Cardiac fibroblast (primary cell): ENCODE measurements around the gene ABR.

Source experiments
- DNase-seq, 2 donors: peaks; one replicate each; pipeline versions ENCODE4 v3.0.0 to v3.0.0-alpha.2; 2010; ENCODE audit warnings: low read depth in 2 of 2
- H3K4me3 ChIP-seq, 2 donors: replicated peaks in 1 of 2; 1 replicate in 1 of 2; 2 replicates in 1 of 2; pipeline ENCODE4 v1.5.1; 2011; ENCODE audit warnings: low read depth in 2 of 2, low read length in 2 of 2, mild to moderate bottlenecking in 2 of 2, moderate library complexity in 1 of 2
- TF ChIP-seq, protein P1 (sequence below): IDR thresholded peaks from one replicate; pipeline ENCODE4 v1.5.1; 2011; ENCODE audit warnings: low read depth, mild to moderate bottlenecking, low read length, inconsistent platforms

ABR gene

DNA sequence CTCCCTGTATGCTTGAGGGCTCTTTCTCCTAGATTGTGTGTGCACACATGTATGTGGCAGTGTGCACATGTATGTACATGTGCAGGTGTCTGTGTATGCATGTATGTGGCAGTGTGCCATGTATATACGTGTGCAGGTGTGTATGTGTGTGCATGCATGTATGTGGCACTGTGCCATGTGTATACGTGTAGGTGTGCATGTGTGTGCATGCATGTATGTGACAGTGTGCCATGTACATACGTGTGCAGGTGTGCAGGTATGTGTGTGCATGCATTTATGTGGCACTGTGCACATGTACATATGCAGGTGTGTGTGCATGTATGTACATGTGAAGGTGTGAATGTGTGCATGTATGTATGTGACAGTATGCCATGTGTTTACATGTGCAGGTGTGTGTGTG lies 46.5 kb upstream of the ABR start:
- DNase-seq = no peak
- H3K4me3 ChIP-seq = no peak overlapping the region
- TF ChIP-seq, protein P1, sequence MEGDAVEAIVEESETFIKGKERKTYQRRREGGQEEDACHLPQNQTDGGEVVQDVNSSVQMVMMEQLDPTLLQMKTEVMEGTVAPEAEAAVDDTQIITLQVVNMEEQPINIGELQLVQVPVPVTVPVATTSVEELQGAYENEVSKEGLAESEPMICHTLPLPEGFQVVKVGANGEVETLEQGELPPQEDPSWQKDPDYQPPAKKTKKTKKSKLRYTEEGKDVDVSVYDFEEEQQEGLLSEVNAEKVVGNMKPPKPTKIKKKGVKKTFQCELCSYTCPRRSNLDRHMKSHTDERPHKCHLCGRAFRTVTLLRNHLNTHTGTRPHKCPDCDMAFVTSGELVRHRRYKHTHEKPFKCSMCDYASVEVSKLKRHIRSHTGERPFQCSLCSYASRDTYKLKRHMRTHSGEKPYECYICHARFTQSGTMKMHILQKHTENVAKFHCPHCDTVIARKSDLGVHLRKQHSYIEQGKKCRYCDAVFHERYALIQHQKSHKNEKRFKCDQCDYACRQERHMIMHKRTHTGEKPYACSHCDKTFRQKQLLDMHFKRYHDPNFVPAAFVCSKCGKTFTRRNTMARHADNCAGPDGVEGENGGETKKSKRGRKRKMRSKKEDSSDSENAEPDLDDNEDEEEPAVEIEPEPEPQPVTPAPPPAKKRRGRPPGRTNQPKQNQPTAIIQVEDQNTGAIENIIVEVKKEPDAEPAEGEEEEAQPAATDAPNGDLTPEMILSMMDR = no peak

DNA sequence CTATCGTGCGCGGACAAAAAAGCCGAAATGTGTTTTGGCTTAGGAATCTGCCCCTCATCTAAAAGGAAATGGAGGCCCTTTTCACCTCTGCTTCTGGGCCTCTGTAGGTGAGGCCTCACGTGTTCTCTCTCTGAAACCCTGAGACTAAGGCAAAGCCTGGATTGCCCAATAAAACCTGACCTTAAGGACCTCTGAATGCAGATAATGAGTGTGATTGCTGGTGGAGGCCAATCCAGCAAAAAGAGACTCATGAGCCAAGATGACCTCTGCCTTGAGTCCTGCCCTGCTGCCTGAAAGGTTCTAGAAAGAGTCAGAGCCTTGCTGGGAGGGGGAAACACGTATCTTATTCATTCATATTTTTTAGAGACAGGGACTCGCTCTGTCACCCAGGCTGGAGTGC lies 44.5 kb upstream of the ABR start:
- TF ChIP-seq, protein P1 = no peak
- H3K4me3 ChIP-seq = no peak overlapping the region
- DNase-seq = no peak

- TF ChIP-seq, protein P1 = no peak
These were observed 43.9 kb upstream of the ABR start for GRCh38 chr17:1223662-1224061.

GRCh38 chr17:1222321-1222720 lies 42.5 kb upstream of the ABR start:
- H3K4me3 ChIP-seq = no peak overlapping the region
- TF ChIP-seq, protein P1 = no peak
- no peak for DNase-seq

More at GRCh38 chr17:1223662-1224061, 43.9 kb upstream of the ABR start:
- no peak overlapping the region for H3K4me3 ChIP-seq
- no peak for DNase-seq

DNA sequence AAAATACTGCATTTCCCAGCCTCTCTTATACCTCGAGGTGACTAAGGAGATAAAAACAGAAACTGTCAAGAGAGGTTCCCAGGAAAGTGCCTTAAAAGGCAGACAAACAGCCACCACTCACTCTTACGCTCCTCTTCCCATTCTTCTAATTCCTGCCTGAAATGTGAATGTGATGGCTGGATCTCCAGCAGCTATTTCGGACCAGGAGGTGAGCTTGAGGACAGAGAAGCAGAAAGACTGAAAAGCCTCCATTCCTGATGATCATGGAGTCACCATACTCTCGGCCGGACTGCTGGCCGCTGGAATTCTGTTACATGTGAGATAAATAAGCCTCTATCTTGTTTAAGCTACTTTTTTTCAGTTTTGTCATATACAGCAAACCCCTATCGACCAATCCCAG lies 41.4 kb upstream of the ABR start:
- H3K4me3 ChIP-seq = no peak overlapping the region
- no peak for DNase-seq
- TF ChIP-seq, protein P1 = no peak

- H3K4me3 ChIP-seq = no peak overlapping the region
- no peak for DNase-seq
- TF ChIP-seq, protein P1 = no peak
These were observed 40.6 kb upstream of the ABR start for GRCh38 chr17:1220346-1220745.

- H3K4me3 ChIP-seq = no peak overlapping the region
- TF ChIP-seq, protein P1 = no peak
- no peak for DNase-seq
These were observed 37.3 kb upstream of the ABR start for GRCh38 chr17:1217089-1217385.
